HepG2 (cell line): ENCODE data around the gene PIAS1. TPM values are rescaled to one million over a fixed set of nuclear protein-coding genes. Genes with fewer than 3 reads are reported as not detected.

Experiments
- ATAC-seq: fragments of 200-7000 bp; cut with Tn5 transposase; 3 replicates; pipeline ENCODE4 v1.9.1; 2020; ENCODE audit warnings: mild to moderate bottlenecking, moderate library complexity
- BruUV-seq: library from RNA; stranded (reverse); fragments of 400-500 nt; replicated peaks from 2 replicates; lab custom pipeline; 2021; lab: Mats Ljungman, UMichigan
- CTCF ChIA-PET: fragments of 300-600 bp; formaldehyde crosslinking; extraction: SDS; loops from one replicate; lab custom pipeline; 2021; ENCODE audit warnings: low total read pairs, inconsistent platforms, low intra/inter-chr PET ratio; lab: Yijun Ruan, JAX
- POLR2A ChIA-PET: fragments of 350-600 bp; sonication (Branson Sonifier 250); formaldehyde crosslinking; loops from one replicate; lab custom pipeline; 2020; ENCODE audit warnings: antibody characterized with exemption, inconsistent platforms; lab: Yijun Ruan, JAX
- DNase-seq: peaks from one replicate; pipeline ENCODE4 v3.0.0-alpha.2; 2015; ENCODE audit warnings: low spot score
- FAIRE-seq: peaks from 3 replicates; lab custom pipeline; 2011; peaks lifted over from hg19 to GRCh38; lab: Jason Lieb, UNC
- H2AFZ ChIP-seq: one replicate; pipeline ENCODE4 v1.6.1; 2011; ENCODE audit warnings: low read length, inconsistent platforms
- H3K27ac ChIP-seq: fragments of 300-600 bp; 3 replicates; pipeline ENCODE4 v1.8.0; 2011; ENCODE audit warnings: mixed run types, mild to moderate bottlenecking, mixed read lengths, low read length, inconsistent platforms; ENCODE audit not compliant: insufficient read depth; ENCODE audit errors: extremely low read length
- H3K27me3 ChIP-seq, 2 experiments: fragments of 200-600 bp in 1 of 2; 2 replicates in 1 of 2; 3 replicates in 1 of 2; pipeline versions ENCODE4 v1.6.0 to v1.8.0; 2011; ENCODE audit warnings: low read length in 2 of 2, mild to moderate bottlenecking in 2 of 2, moderate library complexity in 2 of 2, inconsistent platforms in 1 of 2; ENCODE audit not compliant: insufficient read depth in 2 of 2, control insufficient read depth in 1 of 2
- H3K36me3 ChIP-seq, 2 experiments: fragments of 200-600 bp in 1 of 2; replicated peaks in 1 of 2; 2 replicates in 1 of 2; 3 replicates in 1 of 2; pipeline versions ENCODE4 v1.5.1 to v1.8.0; 2011; ENCODE audit warnings: low read length in 2 of 2, inconsistent platforms in 1 of 2; ENCODE audit not compliant: insufficient read depth in 2 of 2, control insufficient read depth in 1 of 2
- H3K4me1 ChIP-seq: 2 replicates; pipeline ENCODE4 v1.5.1; 2012; ENCODE audit warnings: low read length, inconsistent platforms; ENCODE audit not compliant: insufficient read depth
- H3K4me2 ChIP-seq: 2 replicates; pipeline ENCODE4 v1.6.0; 2011; ENCODE audit warnings: low read depth, low read length, inconsistent platforms
- H3K4me3 ChIP-seq, 3 experiments: fragments of 200-600 bp in 1 of 3; sonication (generic), shearing (Covaris generic) in 1 of 3; replicated peaks in 1 of 3; 2 replicates each; pipeline ENCODE4 v1.5.1; 2011 to 2016; ENCODE audit warnings: low read length in 3 of 3, inconsistent platforms in 2 of 3, low read depth in 2 of 3, mild to moderate bottlenecking in 2 of 3, control low read depth in 1 of 3, mixed read lengths in 1 of 3; ENCODE audit not compliant: insufficient read depth in 1 of 3
- H3K79me2 ChIP-seq: one replicate; pipeline ENCODE4 v1.6.1; 2011; ENCODE audit warnings: low read length, inconsistent platforms; ENCODE audit not compliant: insufficient read depth
- H3K9ac ChIP-seq: 2 replicates; pipeline ENCODE4 v1.6.0; 2011; ENCODE audit warnings: mild to moderate bottlenecking, low read depth, low read length, inconsistent platforms; ENCODE audit not compliant: insufficient read depth
- H3K9me3 ChIP-seq: 2 replicates; pipeline ENCODE4 v1.5.1; 2012; ENCODE audit warnings: mild to moderate bottlenecking, low read length
- H4K20me1 ChIP-seq: 2 replicates; pipeline ENCODE4 v1.6.0; 2011; ENCODE audit warnings: inconsistent platforms, mild to moderate bottlenecking, low read length, moderate library complexity; ENCODE audit not compliant: insufficient read depth
- ASH2L ChIP-seq: fragments of 300-600, 200-600 bp; sonication (generic); IDR thresholded peaks from 2 replicates; pipeline ENCODE4 v1.7.0; 2017; ENCODE audit warnings: low read depth, mild to moderate bottlenecking, moderate library complexity, mixed read lengths, low read length; ENCODE audit not compliant: insufficient read length
- HNRNPH1 ChIP-seq: fragments of 200-400 bp; formaldehyde crosslinking; optimal IDR thresholded peaks from 2 replicates; pipeline ENCODE3; 2017; ENCODE audit warnings: mild to moderate bottlenecking, low read depth, low read length
- MAFK ChIP-seq, 2 experiments: IDR thresholded peaks in 1 of 2; conservative IDR thresholded peaks in 1 of 2; 2 replicates each; pipeline ENCODE4 v1.6.1; 2011; ENCODE audit warnings: improper control_type of control experiment in 2 of 2, low read length in 2 of 2
- PRDM15 ChIP-seq: sonication (generic); formaldehyde crosslinking; IDR thresholded peaks from 2 replicates; pipeline ENCODE4 v1.4.0; 2020; ENCODE audit warnings: missing genetic modification reagents
- PREB ChIP-seq: sonication (generic); formaldehyde crosslinking; IDR thresholded peaks from 2 replicates; pipeline ENCODE4 v1.4.0; 2020; ENCODE audit warnings: missing genetic modification reagents
- SAFB2 ChIP-seq: sonication (generic); formaldehyde crosslinking; IDR thresholded peaks from 2 replicates; pipeline ENCODE4 v1.5.1; 2020; ENCODE audit warnings: missing genetic modification reagents, low read depth, mild to moderate bottlenecking, borderline replicate concordance
- TEF ChIP-seq: sonication (generic); formaldehyde crosslinking; IDR thresholded peaks from 2 replicates; pipeline ENCODE4 v1.5.0; 2020; ENCODE audit warnings: missing genetic modification reagents
- WGBS: methylation state at CpG from one replicate; pipeline ENCODE4 v1.1.6; 2017; ENCODE audit warnings: low lambda C conversion rate; 5-methylcytosine and 5-hydroxymethylcytosine counted together
- in situ Hi-C: cut with HindIII; loops from 2 replicates; pipeline ENCODE4 v1.10.0; 2017; ENCODE audit warnings: low pct_unique_long_range_greater_than_20kb; ENCODE audit not compliant: extremely low pct_ligation_motif_present
- intact Hi-C: fragments of 100-400 bp; cut with micrococcal nuclease; formaldehyde crosslinking; loops from one replicate; pipeline ENCODE4 v1.10.0; 2022; ENCODE audit not compliant: unreplicated experiment
- polyA plus RNA-seq, 8 experiments: library from polyadenylated mRNA; depleted of rRNA in 3 of 8; stranded (reverse) in 7 of 8; unstranded in 1 of 8; fragments of >200 nt; fragmentation: Illumina TruSeq in 4 of 8; extraction: Trizol in 4 of 8; gene quantifications; 2 replicates each; pipeline versions ENCODE4 v1.2.1 to v1.2.3, GENCODE V29; 2011 to 2016; ENCODE audit warnings: low read depth in 4 of 8, missing spikeins in 1 of 8, mixed read lengths in 1 of 8; ENCODE audit not compliant: insufficient read depth in 1 of 8
- total RNA-seq, 5 experiments: library from RNA; depleted of rRNA; stranded (reverse); fragments of >200 nt; fragmentation: Illumina TruSeq; extraction: Trizol; gene quantifications; 2 replicates each; pipeline ENCODE4 v1.2.3, GENCODE V29; 2016; ENCODE audit warnings: low read depth in 1 of 5

Gene PIAS1
- total and polyA plus RNA-seq, 2 of the 13 experiments (the other 11 are each of a cell fraction or from before 2014, with no cell fraction given): 20.7 to 33.7 TPM

GRCh38 chr15:68220489-68220888 is 166.4 kb downstream of the PIAS1 start:
- Histone ChIP-seq H3K79me2 (peaks cover 44% of the 10 kb centered on the region), H2AFZ (no peak overlapping the region), H4K20me1 (no peaks in the 10 kb centered on the region)
- TF ChIP-seq TEF: no peak
- TF ChIP-seq PREB (CRISPR knock-in tag): no peak
- TF ChIP-seq SAFB2: no peak
- no peak for TF ChIP-seq HNRNPH1
- TF ChIP-seq MAFK (conservative IDR thresholded peaks at IDR 0.05 in 1 of 2, IDR thresholded peaks at IDR 0.05 in 1 of 2; ENCODE audit: low read length in 2 of 2): peak; percentile 42 to 55
- TF ChIP-seq PRDM15: no peak
- no peak for TF ChIP-seq ASH2L
- TF ChIP-seq, all 625 proteins: peak for 1
- FAIRE-seq (no peak), DNase-seq (no peak), ATAC-seq (no peak)
- POLR2A ChIA-PET: no interaction called here
- Histone ChIP-seq H3K4me3 (no peak overlapping the region), H3K4me2 (no peak overlapping the region), H3K4me1 (peaks cover 19% of the 10 kb centered on the region), H3K27ac (no peak overlapping the region), H3K36me3 (peaks cover 8 to 27% of the 10 kb centered on the region in 2 experiments; a peak in 4 of 5 replicates), H3K9ac (no peak overlapping the region), H3K27me3 (no peaks in the 10 kb centered on the region), H3K9me3 (no peaks in the 10 kb centered on the region)
- BruUV-seq: no TSS peak
- CTCF ChIA-PET: no interaction called here
- in situ Hi-C loops: no loop called here
- WGBS: 96% methylated on average over 2 of the region's 2 CpGs
- intact Hi-C loops: no loop called here
